Gastroesophageal sphincter (tissue), 3 donors: ENCODE measurements around the gene SPON2.

ENCODE experiments used
- CTCF ChIP-seq, 4 experiments: fragments of 200-600 bp in 2 of 4; fragments of 450-650 bp in 2 of 4; sonication (generic) in 1 of 4; IDR thresholded peaks; one replicate each; pipeline ENCODE4 v1.5.1; 2017 to 2019; ENCODE audit warnings: antibody characterized with exemption in 4 of 4, mild to moderate bottlenecking in 2 of 4, moderate library complexity in 2 of 4
- EP300 ChIP-seq: sonication (generic); formaldehyde crosslinking; IDR thresholded peaks from one replicate; pipeline ENCODE4 v1.6.1; 2017; ENCODE audit warnings: antibody characterized with exemption, mild to moderate bottlenecking
- POLR2A ChIP-seq, 2 donors: fragments of 450-650 bp; IDR thresholded peaks; one replicate each; pipeline ENCODE4 v1.6.1; 2017; ENCODE audit warnings: antibody characterized with exemption in 2 of 2, mild to moderate bottlenecking in 2 of 2, moderate library complexity in 1 of 2
- POLR2AphosphoS5 ChIP-seq: sonication (generic); formaldehyde crosslinking; IDR thresholded peaks from one replicate; pipeline ENCODE4 v1.6.1; 2017; ENCODE audit warnings: antibody characterized with exemption

GRCh38 chr4:1216076-1216614, 43.8 kb upstream of the SPON2 start:
- TF ChIP-seq CTCF (IDR thresholded peaks at IDR 0.05) (no peak), POLR2AphosphoS5 (no peak), POLR2A (IDR thresholded peaks at IDR 0.05) (no peak), EP300 (no peak)
